AG09319 (cell line): ENCODE data around the gene COG2.

Experiments
- DNase-seq: peaks from one replicate; pipeline ENCODE4 v3.0.0-alpha.2; 2010; ENCODE audit warnings: low read depth; ENCODE audit errors: extremely low read depth
- CTCF ChIP-seq: IDR thresholded peaks from 2 replicates; pipeline ENCODE4 v1.5.1; 2011; ENCODE audit warnings: low read depth, mild to moderate bottlenecking, inconsistent platforms, low read length, moderate library complexity

Gene COG2

DNA sequence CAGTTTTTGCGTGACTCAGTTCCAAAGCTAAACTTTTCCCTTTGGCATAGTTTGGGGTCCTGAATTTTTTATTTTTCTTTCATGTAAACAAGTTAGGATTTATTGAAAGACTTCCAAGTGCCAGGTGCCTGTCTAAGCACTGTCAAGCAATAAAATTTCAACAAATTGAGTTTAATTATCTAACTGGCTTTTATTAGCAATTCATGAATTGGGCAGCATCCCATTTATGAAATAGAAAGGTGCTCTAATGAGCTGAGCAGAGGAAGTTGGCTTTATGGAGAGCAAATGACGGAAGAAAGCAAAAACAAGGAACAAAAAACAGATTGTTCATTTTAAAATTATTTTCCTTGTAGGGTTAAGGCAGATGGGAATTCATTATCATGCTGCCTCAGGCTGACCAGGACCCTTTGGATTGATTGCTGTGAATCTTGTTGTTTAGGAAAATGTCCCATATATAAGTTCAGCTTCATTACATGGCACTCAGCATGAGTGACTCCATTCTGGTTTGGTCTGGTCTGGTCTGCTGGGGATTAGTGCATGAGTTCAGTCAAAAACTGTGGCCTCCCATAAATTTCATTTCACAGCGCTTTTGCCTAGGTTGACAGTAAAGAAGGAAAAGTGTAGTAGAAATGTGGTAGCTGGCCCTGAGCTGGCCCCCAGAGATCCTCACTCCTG, 21.5 kb upstream of the COG2 start:
- no peak for TF ChIP-seq CTCF
- DNase-seq, result no peak

- DNase-seq, result no peak
- TF ChIP-seq CTCF, result no peak
These were observed 20.8 kb upstream of the COG2 start for GRCh38 chr1:230621324-230622030.

DNA sequence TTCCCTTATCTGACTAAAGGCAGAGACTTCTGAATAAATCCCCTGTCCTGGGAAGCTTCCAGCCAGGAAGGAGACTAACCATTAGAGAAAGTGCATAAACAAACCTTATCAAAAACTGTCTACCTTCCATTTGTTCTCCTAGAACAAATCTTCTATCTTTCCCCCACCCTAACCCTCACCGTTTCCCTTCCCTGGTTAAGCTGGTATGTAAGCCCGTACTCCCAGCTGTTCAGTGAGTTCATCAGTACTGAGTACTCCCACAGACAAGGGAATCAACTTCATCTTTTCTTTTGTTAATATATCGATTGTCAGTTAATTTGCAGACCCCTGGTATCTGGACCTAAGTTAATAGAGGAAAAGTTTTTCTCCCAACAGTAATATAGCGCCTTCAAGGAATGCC, 20.1 kb upstream of the COG2 start:
- TF ChIP-seq CTCF, result no peak
- DNase-seq, result no peak

- no peak for TF ChIP-seq CTCF
- DNase-seq, result no peak
These were observed 18.1 kb upstream of the COG2 start for GRCh38 chr1:230624097-230624713.

DNA sequence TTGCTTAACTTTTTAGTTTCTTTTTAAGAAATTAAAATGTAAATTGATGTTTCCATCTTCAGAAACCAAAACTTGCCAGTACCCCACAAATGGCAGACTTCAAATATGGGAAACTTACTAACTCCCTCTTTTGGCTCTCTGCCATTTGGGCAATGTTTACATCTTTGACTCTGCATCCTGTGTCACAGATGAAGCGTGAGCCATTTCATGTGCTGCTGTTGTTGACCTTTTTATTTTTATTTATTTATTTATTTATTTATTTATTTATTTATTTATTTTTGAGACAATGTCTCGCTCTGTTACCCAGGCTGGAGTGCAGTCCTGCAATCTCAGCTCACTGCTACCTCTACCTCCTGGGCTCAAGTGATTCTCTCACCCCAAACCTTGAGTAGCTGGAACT, 16.0 kb upstream of the COG2 start:
- DNase-seq, result no peak
- TF ChIP-seq CTCF, result no peak

DNA sequence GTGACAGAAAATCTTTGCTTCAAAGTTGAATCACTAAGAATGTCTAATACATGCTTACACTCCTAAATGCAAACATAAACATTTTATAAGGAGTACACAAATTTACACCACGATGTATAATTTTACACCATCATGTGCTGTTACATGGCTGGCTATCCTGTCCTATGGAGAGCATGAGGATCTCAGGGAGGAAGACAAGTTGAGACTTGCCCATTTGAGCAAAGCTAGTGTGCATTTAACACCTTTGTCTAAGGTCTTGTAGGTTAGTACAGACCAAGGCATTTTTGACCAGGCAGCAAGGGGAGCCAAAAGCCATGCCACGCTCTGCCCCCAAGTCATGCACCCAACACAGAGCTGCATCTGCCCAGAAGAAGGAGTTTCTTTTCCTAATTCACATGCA, 14.5 kb upstream of the COG2 start:
- DNase-seq, result no peak
- no peak for TF ChIP-seq CTCF

- TF ChIP-seq CTCF, result no peak
- no peak for DNase-seq
These were observed 12.8 kb upstream of the COG2 start for GRCh38 chr1:230629511-230629910.
